Neural crest cell (in vitro differentiated cells): ENCODE measurements around the gene RIMKLA. TPM values are rescaled to one million over a fixed set of nuclear protein-coding genes. Genes with fewer than 3 reads are reported as not detected.

Source experiments
- DNase-seq: peaks from one replicate; pipeline ENCODE4 v3.0.0; 2021; ENCODE audit warnings: low read depth, mixed read lengths, low spot score
- H3K27ac Mint-ChIP-seq: one replicate; pipeline ENCODE4 v1.8.0; 2021; ENCODE audit warnings: mild to moderate bottlenecking, mixed read lengths; ENCODE audit not compliant: unreplicated experiment
- H3K27me3 Mint-ChIP-seq: 2 replicates; pipeline ENCODE4 v1.8.0; 2021; ENCODE audit warnings: low read depth, mild to moderate bottlenecking, mixed read lengths
- H3K36me3 Mint-ChIP-seq: 2 replicates; pipeline ENCODE4 v1.8.0; 2021; ENCODE audit warnings: low read depth, mild to moderate bottlenecking, mixed read lengths
- H3K4me1 Mint-ChIP-seq: 2 replicates; pipeline ENCODE4 v1.8.0; 2021; ENCODE audit warnings: mixed read lengths
- H3K4me3 Mint-ChIP-seq: one replicate; pipeline ENCODE4 v1.8.0; 2021; ENCODE audit warnings: mild to moderate bottlenecking, mixed read lengths
- H3K9me3 Mint-ChIP-seq: 2 replicates; pipeline ENCODE4 v1.8.0; 2021; ENCODE audit warnings: mixed read lengths
- CTCF ChIP-seq: fragments of 200-600 bp; sonication (generic); conservative IDR thresholded peaks from 2 replicates; pipeline ENCODE4 v1.5.0; 2021; ENCODE audit warnings: antibody characterized with exemption, mild to moderate bottlenecking
- total RNA-seq: library from RNA; stranded (reverse); gene quantifications from 2 replicates; pipeline ENCODE4 v1.2.1, GENCODE V29; 2021

RIMKLA gene
- total RNA-seq, 1 donor from 2014 or later = 3.4 TPM

GRCh38 chr1:42418516-42418915, 37.9 kb downstream of the RIMKLA start:
- Mint-ChIP-seq H3K27ac (no peak overlapping the region), H3K27me3 (no peaks in the 10 kb centered on the region), H3K9me3 (no peaks in the 10 kb centered on the region), H3K4me1 (peaks cover 6% of the 10 kb centered on the region), H3K4me3 (no peak overlapping the region), H3K36me3 (no peaks in the 10 kb centered on the region)
- no peak for TF ChIP-seq CTCF
- no peak for DNase-seq

GRCh38 chr1:42419126-42419821, 38.7 kb downstream of the RIMKLA start:
- no peak for DNase-seq
- Mint-ChIP-seq H3K9me3 (no peaks in the 10 kb centered on the region), H3K4me1 (peaks cover 6% of the 10 kb centered on the region), H3K36me3 (no peaks in the 10 kb centered on the region), H3K4me3 (no peak overlapping the region), H3K27me3 (no peaks in the 10 kb centered on the region), H3K27ac (no peak overlapping the region)
- TF ChIP-seq CTCF = no peak

GRCh38 chr1:42420121-42420520, 39.5 kb downstream of the RIMKLA start:
- no peaks in the 10 kb centered on the region for H3K9me3 Mint-ChIP-seq
- H3K4me3 Mint-ChIP-seq = no peak overlapping the region
- no peak for TF ChIP-seq CTCF
- H3K36me3 Mint-ChIP-seq = no peaks in the 10 kb centered on the region
- H3K27ac Mint-ChIP-seq = no peak overlapping the region
- H3K4me1 Mint-ChIP-seq = peaks cover 6% of the 10 kb centered on the region
- no peaks in the 10 kb centered on the region for H3K27me3 Mint-ChIP-seq
- DNase-seq = no peak

GRCh38 chr1:42420911-42421585, 40.5 kb downstream of the RIMKLA start:
- Mint-ChIP-seq H3K4me3 (no peak overlapping the region), H3K27me3 (no peaks in the 10 kb centered on the region), H3K9me3 (no peaks in the 10 kb centered on the region), H3K4me1 (peaks cover 6% of the 10 kb centered on the region), H3K27ac (no peak overlapping the region), H3K36me3 (no peaks in the 10 kb centered on the region)
- DNase-seq = no peak
- no peak for TF ChIP-seq CTCF

GRCh38 chr1:42422737-42423136, 42.1 kb downstream of the RIMKLA start:
- Mint-ChIP-seq H3K36me3 (no peaks in the 10 kb centered on the region), H3K27me3 (no peaks in the 10 kb centered on the region), H3K9me3 (no peaks in the 10 kb centered on the region), H3K4me3 (no peak overlapping the region), H3K4me1 (peaks cover 6% of the 10 kb centered on the region), H3K27ac (no peak overlapping the region)
- DNase-seq = no peak
- TF ChIP-seq CTCF = no peak
